Sigmoid colon (tissue), 7 donors: ENCODE data around the gene ANXA9. TPM values are rescaled to one million over a fixed set of nuclear protein-coding genes. Genes with fewer than 3 reads are reported as not detected.

Experiments used
- DNase-seq: peaks from one replicate; pipeline ENCODE4 v3.0.0-alpha.2; 2019
- H3K27ac ChIP-seq, 4 donors: fragments of 200-600 bp; sonication (generic); one replicate each; pipeline ENCODE4 v1.5.1; 2016 to 2019; ENCODE audit warnings: mild to moderate bottlenecking in 1 of 4
- H3K27me3 ChIP-seq, 3 donors: fragments of 200-600 bp; sonication (generic); one replicate each; pipeline ENCODE4 v1.5.1; 2019; ENCODE audit warnings: mild to moderate bottlenecking in 1 of 3
- H3K36me3 ChIP-seq, 4 donors: fragments of 200-600 bp; sonication (generic); one replicate each; pipeline ENCODE4 v1.5.1; 2016 to 2019
- H3K4me1 ChIP-seq, 4 donors: fragments of 200-600 bp; sonication (generic); one replicate each; pipeline ENCODE4 v1.5.1; 2017 to 2019
- H3K4me3 ChIP-seq, 4 donors: fragments of 200-600 bp; sonication (generic); one replicate each; pipeline ENCODE4 v1.5.1; 2017 to 2019; ENCODE audit warnings: mild to moderate bottlenecking in 2 of 4, moderate library complexity in 1 of 4
- H3K9me3 ChIP-seq, 4 donors: fragments of 200-600 bp in 3 of 4; sonication (generic) in 3 of 4; one replicate each; pipeline versions ENCODE4 v1.5.1 to v1.6.1; 2013 to 2019
- EP300 ChIP-seq, 4 donors: sonication (generic); formaldehyde crosslinking; IDR thresholded peaks; one replicate each; pipeline ENCODE4 v1.6.1; 2017; ENCODE audit warnings: antibody characterized with exemption in 4 of 4
- POLR2A ChIP-seq, 2 donors: fragments of 450-650 bp; IDR thresholded peaks; one replicate each; pipeline ENCODE4 v1.6.1; 2016; ENCODE audit warnings: antibody characterized with exemption in 2 of 2, mild to moderate bottlenecking in 2 of 2, moderate library complexity in 2 of 2
- POLR2AphosphoS5 ChIP-seq, 4 donors: sonication (generic); formaldehyde crosslinking; IDR thresholded peaks; one replicate each; pipeline ENCODE4 v1.6.1; 2017; ENCODE audit warnings: antibody characterized with exemption in 4 of 4
- WGBS, 2 donors: extraction: QIAGEN DNeasy Blood & Tissue Kit; methylation state at CpG; one replicate each; pipeline ENCODE4 v1.1.7; 2013; 5-methylcytosine and 5-hydroxymethylcytosine counted together
- intact Hi-C: fragments of 100-400 bp; cut with DNase I; formaldehyde crosslinking; loops from one replicate; pipeline ENCODE4 v1.15.1; 2023
- polyA plus RNA-seq, 3 donors: library from polyadenylated mRNA; stranded (reverse); fragments of 200-250 nt; gene quantifications; one replicate each; pipeline ENCODE4 v1.2.3, GENCODE V29; 2013
- total RNA-seq, 4 donors: library from RNA; depleted of rRNA; stranded (reverse); fragments of >200 nt; gene quantifications; one replicate each; pipeline ENCODE4 v1.1.0, GENCODE V29; 2016
- TF ChIP-seq, protein P1 (sequence below), 4 experiments: fragments of 450-650 bp in 3 of 4; fragments of 200-600 bp in 1 of 4; IDR thresholded peaks; one replicate each; pipeline ENCODE4 v1.5.1; 2016 to 2019; ENCODE audit warnings: antibody characterized with exemption in 4 of 4, mild to moderate bottlenecking in 3 of 4, moderate library complexity in 2 of 4
- donor health status: healthy with polysubstance abuse.
- donor health status: Bipolar disorder and iron deficiency.
- donor health status: healthy.

ANXA9 gene, protein sequence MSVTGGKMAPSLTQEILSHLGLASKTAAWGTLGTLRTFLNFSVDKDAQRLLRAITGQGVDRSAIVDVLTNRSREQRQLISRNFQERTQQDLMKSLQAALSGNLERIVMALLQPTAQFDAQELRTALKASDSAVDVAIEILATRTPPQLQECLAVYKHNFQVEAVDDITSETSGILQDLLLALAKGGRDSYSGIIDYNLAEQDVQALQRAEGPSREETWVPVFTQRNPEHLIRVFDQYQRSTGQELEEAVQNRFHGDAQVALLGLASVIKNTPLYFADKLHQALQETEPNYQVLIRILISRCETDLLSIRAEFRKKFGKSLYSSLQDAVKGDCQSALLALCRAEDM
- total RNA-seq (under 1 TPM in 1 of 4 donors, not detected in 3; 0.36 TPM), polyA plus RNA-seq (under 1 TPM in 2 of 3 donors, not detected in 1; 0.45 to 0.60 TPM)

- intact Hi-C loops: no loop called here
- no peak for DNase-seq
Observed at GRCh38 chr1:150981805-150982712, at the start of gene ANXA9. Gene ANXA9 (plus strand): TSS chr1:150982292. CDS start chr1:150983106, 814 bp downstream.

GRCh38 chr1:150944856-150945255 is 37.2 kb upstream of the ANXA9 start:
- no peaks in the 10 kb centered on the region for H3K4me1 ChIP-seq
- intact Hi-C loops: no loop called here
- no peaks in the 10 kb centered on the region for H3K27me3 ChIP-seq
- no peaks in the 10 kb centered on the region for H3K9me3 ChIP-seq
- DNase-seq: no peak
- 84 to 94% methylated on average over 5 of the region's 5 CpGs for WGBS, 2 donors
- no peak for TF ChIP-seq EP300 (IDR thresholded peaks at IDR 0.05)
- no peak for TF ChIP-seq POLR2A (IDR thresholded peaks at IDR 0.05)
- H3K27ac ChIP-seq: no peak overlapping the region
- peaks cover 35 to 100% (median 88%) of the 10 kb centered on the region in 4 donors for H3K36me3 ChIP-seq
- H3K4me3 ChIP-seq: no peak overlapping the region

More at GRCh38 chr1:150981805-150982712, at the start of gene ANXA9:
- Histone ChIP-seq H3K27ac (no peak within 1 kb of the TSS), H3K4me3 (no peak within 1 kb of the TSS), H3K9me3 (no peaks in the 10 kb centered on the region), H3K4me1 (peaks cover 0 to 22% (median 14%) of the 10 kb centered on the region in 4 donors), H3K36me3 (no peaks in the 10 kb centered on the region), H3K27me3 (no peaks in the 10 kb centered on the region)
- WGBS, 2 donors: 41 to 69% methylated on average over 12 of the region's 12 CpGs
- TF ChIP-seq EP300 (IDR thresholded peaks at IDR 0.05): no peak
- TF ChIP-seq, protein P1, sequence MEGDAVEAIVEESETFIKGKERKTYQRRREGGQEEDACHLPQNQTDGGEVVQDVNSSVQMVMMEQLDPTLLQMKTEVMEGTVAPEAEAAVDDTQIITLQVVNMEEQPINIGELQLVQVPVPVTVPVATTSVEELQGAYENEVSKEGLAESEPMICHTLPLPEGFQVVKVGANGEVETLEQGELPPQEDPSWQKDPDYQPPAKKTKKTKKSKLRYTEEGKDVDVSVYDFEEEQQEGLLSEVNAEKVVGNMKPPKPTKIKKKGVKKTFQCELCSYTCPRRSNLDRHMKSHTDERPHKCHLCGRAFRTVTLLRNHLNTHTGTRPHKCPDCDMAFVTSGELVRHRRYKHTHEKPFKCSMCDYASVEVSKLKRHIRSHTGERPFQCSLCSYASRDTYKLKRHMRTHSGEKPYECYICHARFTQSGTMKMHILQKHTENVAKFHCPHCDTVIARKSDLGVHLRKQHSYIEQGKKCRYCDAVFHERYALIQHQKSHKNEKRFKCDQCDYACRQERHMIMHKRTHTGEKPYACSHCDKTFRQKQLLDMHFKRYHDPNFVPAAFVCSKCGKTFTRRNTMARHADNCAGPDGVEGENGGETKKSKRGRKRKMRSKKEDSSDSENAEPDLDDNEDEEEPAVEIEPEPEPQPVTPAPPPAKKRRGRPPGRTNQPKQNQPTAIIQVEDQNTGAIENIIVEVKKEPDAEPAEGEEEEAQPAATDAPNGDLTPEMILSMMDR (IDR thresholded peaks at IDR 0.05): no peak
- no peak for TF ChIP-seq POLR2A (IDR thresholded peaks at IDR 0.05)
- TF ChIP-seq POLR2AphosphoS5 (IDR thresholded peaks at IDR 0.05): no peak

GRCh38 chr1:150954708-150955107 is 27.4 kb upstream of the ANXA9 start:
- Histone ChIP-seq H3K4me3 (no peak overlapping the region), H3K9me3 (no peaks in the 10 kb centered on the region), H3K27ac (no peak overlapping the region), H3K4me1 (no peaks in the 10 kb centered on the region), H3K27me3 (no peaks in the 10 kb centered on the region), H3K36me3 (peaks cover 15 to 92% (median 61%) of the 10 kb centered on the region in 4 donors)
- WGBS, 2 donors: 92 to 95% methylated on average over 3 of the region's 3 CpGs
- DNase-seq: no peak
- TF ChIP-seq POLR2AphosphoS5 (IDR thresholded peaks at IDR 0.05) (no peak), POLR2A (IDR thresholded peaks at IDR 0.05) (no peak), EP300 (IDR thresholded peaks at IDR 0.05) (no peak)
- TF ChIP-seq, protein P1 (IDR thresholded peaks at IDR 0.05): no peak
- intact Hi-C loops: no loop called here

DNA sequence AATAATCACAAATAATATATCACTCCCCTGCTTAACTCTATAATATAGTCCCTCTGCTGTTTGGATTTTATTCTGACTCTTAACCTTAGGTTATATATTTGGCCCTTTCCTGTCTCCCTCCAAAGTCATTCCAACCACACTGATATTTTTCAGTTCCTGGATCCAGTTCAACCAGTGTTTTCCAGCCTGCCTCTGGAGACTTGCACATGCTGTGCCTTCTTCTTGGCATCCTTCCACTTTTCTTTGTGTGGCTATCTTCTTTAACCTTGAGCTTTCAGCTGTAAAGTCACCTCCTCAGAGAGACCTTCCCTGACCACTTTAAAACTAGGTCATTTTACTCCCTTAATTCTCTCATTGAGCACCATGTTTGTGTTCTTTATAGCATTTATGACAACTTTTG is 26.8 kb upstream of the ANXA9 start:
- Histone ChIP-seq H3K4me1 (no peaks in the 10 kb centered on the region), H3K27ac (no peak overlapping the region), H3K9me3 (no peaks in the 10 kb centered on the region), H3K4me3 (no peak overlapping the region), H3K27me3 (no peaks in the 10 kb centered on the region), H3K36me3 (peaks cover 18 to 92% (median 61%) of the 10 kb centered on the region in 4 donors)
- intact Hi-C loops: no loop called here
- TF ChIP-seq POLR2A (IDR thresholded peaks at IDR 0.05) (no peak), EP300 (IDR thresholded peaks at IDR 0.05) (no peak), POLR2AphosphoS5 (IDR thresholded peaks at IDR 0.05) (no peak)
- TF ChIP-seq, protein P1 (IDR thresholded peaks at IDR 0.05): no peak
- DNase-seq: no peak

DNA sequence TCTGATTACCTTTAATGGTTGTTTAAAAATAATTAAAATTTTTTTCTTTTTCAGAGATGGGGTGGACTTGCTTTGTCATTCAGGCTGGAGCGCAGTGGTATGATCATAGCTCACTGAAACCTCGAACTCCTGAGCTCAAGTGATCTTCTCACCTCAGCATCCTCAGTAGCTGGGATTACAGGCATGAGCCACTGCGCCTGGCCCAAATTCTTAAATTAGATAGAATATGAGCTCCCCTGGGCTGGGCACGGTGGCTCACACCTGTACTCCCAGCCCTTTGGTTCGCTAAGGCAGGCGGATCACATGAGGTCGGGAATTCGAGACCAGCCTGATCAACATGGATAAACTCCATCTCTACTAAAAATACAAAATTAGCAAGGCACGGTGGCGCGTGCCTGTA is 24.4 kb upstream of the ANXA9 start:
- intact Hi-C loops: no loop called here
- Histone ChIP-seq H3K4me3 (no peak overlapping the region), H3K27me3 (no peaks in the 10 kb centered on the region), H3K36me3 (peaks cover 16 to 92% (median 55%) of the 10 kb centered on the region in 4 donors), H3K9me3 (no peaks in the 10 kb centered on the region), H3K4me1 (no peaks in the 10 kb centered on the region), H3K27ac (no peak overlapping the region)
- TF ChIP-seq, protein P1 (IDR thresholded peaks at IDR 0.05): no peak
- TF ChIP-seq EP300 (IDR thresholded peaks at IDR 0.05) (no peak), POLR2AphosphoS5 (IDR thresholded peaks at IDR 0.05) (no peak), POLR2A (IDR thresholded peaks at IDR 0.05) (no peak)
- WGBS, 2 donors: 97 to 98% methylated on average over 11 of the region's 11 CpGs
- no peak for DNase-seq
